Peyer's patch (tissue), 4 donors: ENCODE results near the gene TPCN2.

ENCODE experiments used
- CTCF ChIP-seq, 6 experiments: fragments of 450-650 bp in 4 of 6; fragments of 200-600 bp in 2 of 6; sonication (generic) in 1 of 6; IDR thresholded peaks; one replicate each; pipeline ENCODE4 v1.5.1; 2017 to 2019; ENCODE audit warnings: antibody characterized with exemption in 6 of 6, mild to moderate bottlenecking in 3 of 6, moderate library complexity in 1 of 6
- POLR2A ChIP-seq, 2 donors: fragments of 450-650 bp; IDR thresholded peaks; one replicate each; pipeline ENCODE4 v1.5.1; 2017; ENCODE audit warnings: antibody characterized with exemption in 2 of 2, mild to moderate bottlenecking in 2 of 2, moderate library complexity in 2 of 2

- TF ChIP-seq CTCF (IDR thresholded peaks at IDR 0.05) = no peak
- no peak for TF ChIP-seq POLR2A (IDR thresholded peaks at IDR 0.05)
These were observed 20.9 kb upstream of the TPCN2 start for GRCh38 chr11:69027704-69028372.
